ENCODE data around the gene UBE2E2.

Gene UBE2E2

DNA sequence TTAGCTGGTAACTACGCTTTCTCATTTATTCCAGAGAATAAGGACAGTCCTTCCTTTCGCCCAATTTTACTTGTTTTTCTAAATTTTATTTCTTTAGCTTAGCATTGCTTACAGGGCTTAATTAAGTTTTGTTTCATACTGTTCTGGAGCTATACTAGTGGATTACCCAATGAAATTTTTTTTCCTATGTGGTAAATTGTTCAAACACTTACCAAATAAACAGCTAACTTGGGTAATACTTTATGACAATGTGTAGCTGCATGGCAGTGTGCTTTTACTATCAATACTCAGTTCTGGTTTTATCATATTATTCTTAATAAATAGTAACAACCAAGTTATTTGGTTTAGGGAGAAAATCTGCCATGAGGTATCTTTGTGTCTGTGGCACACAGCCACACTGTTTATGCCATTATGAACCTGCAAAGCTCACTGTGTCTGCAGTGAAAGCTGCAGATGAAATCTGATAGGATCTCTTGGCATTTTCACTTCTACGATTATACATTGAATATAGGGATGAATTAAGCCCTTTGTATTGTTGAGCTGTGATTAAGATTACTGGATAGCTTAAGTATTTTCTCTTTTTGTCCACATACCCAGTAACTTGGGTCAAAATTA is 37.2 kb downstream of the UBE2E2 start:
- no peak for DNase-seq (ENCODE audit: low read depth, low spot score)

- DNase-seq (ENCODE audit: low read depth, low spot score) = no peak
These were observed 38.1 kb downstream of the UBE2E2 start for GRCh38 chr3:23241256-23241655.

GRCh38 chr3:23242106-23242505 is 39.0 kb downstream of the UBE2E2 start:
- DNase-seq (ENCODE audit: low read depth, low spot score) = no peak

DNA sequence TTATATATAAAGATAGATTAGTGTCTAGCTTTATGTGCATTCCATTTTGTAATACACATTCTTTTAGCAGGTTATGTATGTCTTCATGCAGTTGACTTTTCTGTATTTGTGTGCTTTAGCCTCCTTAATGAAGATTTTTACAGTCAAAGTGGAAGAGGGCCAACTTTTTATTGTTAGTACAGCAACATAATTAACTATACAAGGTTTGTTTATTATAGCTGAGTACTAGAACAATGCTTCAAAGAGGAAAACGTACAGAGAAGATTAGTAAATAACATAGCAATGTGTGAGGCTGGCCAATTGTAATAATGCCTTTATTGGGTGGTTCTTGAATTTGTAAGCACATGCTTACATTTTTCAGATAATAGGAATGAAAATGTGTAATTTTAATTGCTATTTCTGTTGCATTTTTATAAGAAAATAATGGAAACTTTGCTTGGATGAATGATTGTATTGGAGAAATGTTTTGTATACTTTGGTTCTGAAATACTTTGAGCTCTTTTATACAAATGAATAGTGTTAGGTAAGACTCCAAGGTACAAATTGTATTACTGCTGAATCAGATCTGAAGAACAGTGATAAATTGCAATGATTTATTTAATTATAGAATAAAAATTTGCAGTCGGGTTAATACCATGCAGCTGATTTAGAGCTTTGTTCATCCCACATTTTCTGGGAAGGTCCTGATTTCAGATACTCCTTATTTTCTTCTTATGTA is 41.4 kb downstream of the UBE2E2 start:
- DNase-seq (ENCODE audit: low read depth, low spot score) = no peak

GRCh38 chr3:23246651-23247050 is 43.5 kb downstream of the UBE2E2 start:
- no peak for DNase-seq (ENCODE audit: low read depth, low spot score)

DNA sequence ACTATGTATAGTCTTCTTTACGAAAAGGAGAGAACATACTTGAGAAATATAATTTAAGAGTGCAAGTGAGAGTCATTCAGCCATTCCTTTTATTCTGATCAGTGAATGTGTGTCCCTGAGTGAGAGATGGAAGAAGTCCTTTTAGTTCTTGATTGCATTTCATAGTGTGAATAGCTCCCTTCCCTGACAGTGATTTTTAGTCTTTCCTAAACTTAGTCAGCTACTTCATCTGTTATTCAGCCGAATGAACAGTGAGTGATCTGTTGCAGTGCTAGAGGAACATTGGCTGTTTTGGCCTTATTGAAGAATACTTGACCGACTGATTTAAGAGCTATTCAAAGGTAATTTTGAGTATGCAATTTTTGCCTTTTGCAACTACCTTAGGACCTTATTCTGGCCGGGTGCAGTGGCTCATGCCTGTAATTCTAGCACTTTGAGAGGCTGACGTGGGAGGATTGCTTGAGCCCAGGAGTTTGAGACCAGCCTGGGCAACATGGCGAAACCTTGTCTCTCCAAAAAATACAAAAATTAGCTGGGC is 45.5 kb downstream of the UBE2E2 start:
- DNase-seq (ENCODE audit: low read depth, low spot score) = no peak

DNA sequence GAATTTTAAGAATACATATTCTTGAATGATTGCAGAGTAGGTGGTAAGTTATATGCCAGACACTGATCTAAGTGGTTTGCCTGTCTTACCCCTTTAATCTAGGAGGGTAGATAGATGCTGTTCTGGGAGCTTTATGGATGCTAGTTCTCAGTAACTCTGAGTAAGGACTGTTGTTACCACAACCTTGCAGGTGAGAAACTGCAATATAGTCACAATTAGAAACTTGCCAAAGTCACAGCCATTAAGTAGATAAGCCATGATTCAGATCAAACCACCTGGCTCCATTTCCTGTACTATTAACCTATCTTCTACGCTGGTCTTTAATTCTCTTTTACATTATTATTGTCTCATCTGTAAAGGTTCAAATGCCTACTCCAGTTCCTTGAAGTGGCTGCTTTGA is 46.8 kb downstream of the UBE2E2 start:
- DNase-seq (ENCODE audit: low read depth, low spot score) = no peak

DNA sequence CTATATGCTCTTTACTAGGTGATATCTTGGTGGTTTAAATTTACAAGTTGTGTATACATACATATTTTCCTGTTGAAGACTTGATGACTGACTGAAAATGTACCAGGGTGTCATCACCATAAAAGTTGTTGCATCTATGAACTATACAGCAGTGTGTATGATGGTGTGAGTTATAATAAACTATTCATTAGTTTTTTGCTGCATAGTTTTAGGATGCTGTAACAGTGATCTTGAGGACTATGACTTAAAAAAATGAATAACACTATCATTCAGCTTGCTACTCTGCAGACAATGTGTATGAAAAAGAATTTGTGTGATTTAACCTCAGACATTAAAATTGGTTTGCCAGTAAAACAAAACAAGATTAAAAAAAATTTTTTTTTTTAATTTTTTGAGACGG is 49.0 kb downstream of the UBE2E2 start:
- DNase-seq (ENCODE audit: low read depth, low spot score) = no peak

GRCh38 chr3:23253214-23253613 is 50.1 kb downstream of the UBE2E2 start:
- no peak for DNase-seq (ENCODE audit: low read depth, low spot score)

- DNase-seq (ENCODE audit: low read depth, low spot score) = no peak
These were observed 51.2 kb downstream of the UBE2E2 start for GRCh38 chr3:23254282-23254681.

DNA sequence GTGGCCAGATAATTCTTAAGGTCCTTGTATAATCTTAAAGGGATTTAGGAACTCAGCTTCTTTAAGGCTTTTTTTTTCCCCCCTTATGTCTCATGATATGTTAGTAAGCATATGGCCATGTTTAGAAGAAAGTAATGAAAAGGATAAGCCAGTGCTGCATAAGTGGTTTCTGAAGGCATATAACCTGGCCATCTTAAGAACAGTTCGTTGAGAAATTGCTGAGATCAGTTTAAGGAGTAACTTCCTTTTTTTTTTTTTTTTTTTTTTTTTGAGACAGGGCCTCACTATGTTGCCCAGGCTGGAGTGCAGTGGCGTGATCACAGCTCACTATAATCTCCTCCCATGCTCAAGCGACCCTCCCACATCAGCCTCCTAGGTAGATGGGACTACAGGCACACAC is 51.7 kb downstream of the UBE2E2 start:
- no peak for DNase-seq (ENCODE audit: low read depth, low spot score)

DNA sequence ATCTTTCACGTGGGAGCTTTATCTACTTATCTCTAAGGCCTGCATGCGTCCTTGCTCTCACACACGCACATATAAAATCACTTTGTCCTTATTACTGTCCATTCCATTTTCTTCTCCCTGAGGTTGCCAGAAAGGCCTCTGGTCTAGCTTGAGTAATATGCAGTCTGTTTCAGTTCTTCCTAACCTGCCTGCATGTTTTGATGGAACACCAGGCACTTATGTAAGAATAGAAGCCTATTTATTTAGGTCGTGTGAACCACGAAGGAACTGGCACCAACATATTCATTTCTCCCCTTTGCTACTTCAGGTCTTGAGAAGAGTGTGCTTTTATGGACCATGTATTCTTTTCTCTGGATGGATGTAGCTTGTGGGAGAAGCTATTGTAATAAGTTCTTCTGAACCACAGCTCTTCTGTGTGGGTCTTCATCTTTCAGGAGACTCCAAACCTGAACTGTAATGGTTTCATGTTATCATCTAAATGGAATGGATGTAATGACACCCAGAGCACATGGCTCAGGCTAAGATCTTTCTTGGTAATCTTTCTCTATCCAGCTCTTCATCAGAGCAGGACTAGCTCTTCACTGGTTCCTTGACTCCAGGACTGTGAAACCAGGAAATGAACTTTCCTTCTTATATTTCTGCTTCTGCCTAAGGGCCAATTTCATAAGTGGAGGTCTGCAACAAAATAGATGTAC is 53.8 kb downstream of the UBE2E2 start:
- DNase-seq (ENCODE audit: low read depth, low spot score) = no peak

DNA sequence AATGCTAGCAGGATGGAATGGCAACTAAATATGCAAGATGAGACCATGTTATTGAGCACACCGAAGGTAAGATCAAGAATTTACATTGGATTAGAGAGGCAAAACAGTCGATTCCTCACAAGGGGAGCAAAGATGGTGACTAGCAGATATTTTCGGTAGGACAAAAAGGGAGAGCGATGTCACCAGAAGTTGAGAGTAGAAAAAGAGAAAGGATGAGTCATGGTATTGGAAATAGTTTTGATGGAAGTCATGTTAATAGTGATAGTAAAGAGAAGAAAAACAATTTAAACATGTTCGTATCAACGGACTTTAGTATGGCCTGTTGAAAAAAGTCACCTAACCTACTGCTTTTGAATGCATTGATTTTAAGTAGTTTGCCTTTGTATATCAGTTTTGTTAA is 55.0 kb downstream of the UBE2E2 start:
- no peak for DNase-seq (ENCODE audit: low read depth, low spot score)

DNA sequence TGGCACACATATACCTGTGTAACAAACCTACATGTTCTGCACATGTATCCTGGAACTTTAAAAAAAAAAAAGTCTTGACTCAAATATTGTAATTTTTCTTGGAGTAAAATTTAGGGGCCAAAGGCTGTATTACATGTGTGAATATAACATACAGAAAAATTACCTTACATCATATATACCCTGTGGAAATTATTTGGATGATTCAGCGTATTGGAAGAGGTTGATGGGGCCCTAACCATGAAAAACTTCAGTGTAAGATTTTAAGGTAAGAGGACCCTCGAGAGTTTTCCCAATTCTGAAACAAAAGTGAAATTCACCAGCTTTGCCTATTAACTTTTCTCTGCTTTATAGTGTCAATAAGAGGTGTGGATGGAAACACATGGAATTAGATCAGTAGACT is 56.4 kb downstream of the UBE2E2 start:
- DNase-seq (ENCODE audit: low read depth, low spot score) = no peak

- DNase-seq (ENCODE audit: low read depth, low spot score) = no peak
These were observed 59.6 kb downstream of the UBE2E2 start for GRCh38 chr3:23262766-23263165.

GRCh38 chr3:23263796-23264195 is 60.7 kb downstream of the UBE2E2 start:
- DNase-seq (ENCODE audit: low read depth, low spot score) = peak; percentile 16

DNA sequence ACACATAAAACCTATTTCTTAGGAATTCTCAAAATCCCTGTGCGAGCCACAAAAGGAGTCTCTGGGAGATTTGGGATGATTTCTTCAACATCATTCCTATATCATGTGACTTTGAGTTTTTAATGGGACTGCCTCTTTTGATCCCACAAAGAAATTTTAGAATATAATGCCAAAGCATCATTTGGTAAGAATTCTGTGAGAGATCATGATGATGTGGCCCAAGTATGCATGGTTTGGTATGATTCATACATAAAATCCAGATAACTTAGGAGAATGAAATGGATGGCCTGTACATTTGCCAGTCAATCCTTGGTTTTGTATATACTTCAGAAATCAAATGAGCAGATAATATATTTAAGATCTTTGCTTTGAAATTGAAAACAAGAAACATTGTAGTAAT is 61.3 kb downstream of the UBE2E2 start:
- peak; percentile 46 for DNase-seq (ENCODE audit: low read depth, low spot score)

DNA sequence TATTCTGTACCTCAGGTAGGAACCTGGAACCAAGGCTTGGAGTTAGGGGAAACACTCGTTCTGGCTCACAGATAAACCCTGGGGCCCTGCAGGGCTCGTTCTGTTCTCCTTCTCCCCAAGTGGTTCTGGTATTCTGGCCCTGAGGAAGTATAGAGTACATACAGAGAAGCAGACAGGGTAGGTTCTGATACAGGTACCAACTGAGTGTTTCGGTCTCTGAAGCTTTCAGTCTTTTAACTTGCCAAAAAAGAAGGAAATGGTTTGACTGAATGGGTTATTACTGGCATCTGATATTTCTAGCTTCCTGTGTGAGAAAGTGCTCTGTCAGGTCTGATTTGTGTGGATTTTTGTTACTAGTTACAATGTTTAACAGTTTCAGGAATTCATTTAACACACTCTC is 67.3 kb downstream of the UBE2E2 start:
- no peak for DNase-seq (ENCODE audit: low read depth, low spot score)

- DNase-seq (ENCODE audit: low read depth, low spot score) = no peak
These were observed 69.0 kb downstream of the UBE2E2 start for GRCh38 chr3:23271876-23272741.

GRCh38 chr3:23272820-23273219 is 69.7 kb downstream of the UBE2E2 start:
- DNase-seq (ENCODE audit: low read depth, low spot score) = no peak

DNA sequence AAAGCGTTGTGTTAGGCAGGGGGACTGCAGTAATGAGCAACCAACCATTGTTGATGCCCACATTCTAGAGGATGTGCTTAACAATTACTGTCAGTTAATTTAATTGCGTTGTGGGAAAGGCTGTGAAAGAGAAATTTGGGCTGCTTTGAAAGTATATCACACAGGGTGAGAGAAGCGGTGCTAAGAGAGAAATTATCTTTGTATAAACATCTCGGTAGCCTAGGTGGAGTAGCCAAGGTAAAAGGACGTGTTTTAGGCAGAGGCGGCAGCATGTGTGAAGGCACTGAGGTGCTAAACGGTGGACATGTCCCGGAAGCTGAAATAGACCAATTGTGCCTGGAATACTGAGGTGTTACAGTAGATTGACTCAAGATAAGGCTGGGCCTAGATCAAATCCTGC is 71.9 kb downstream of the UBE2E2 start:
- no peak for DNase-seq (ENCODE audit: low read depth, low spot score)

DNA sequence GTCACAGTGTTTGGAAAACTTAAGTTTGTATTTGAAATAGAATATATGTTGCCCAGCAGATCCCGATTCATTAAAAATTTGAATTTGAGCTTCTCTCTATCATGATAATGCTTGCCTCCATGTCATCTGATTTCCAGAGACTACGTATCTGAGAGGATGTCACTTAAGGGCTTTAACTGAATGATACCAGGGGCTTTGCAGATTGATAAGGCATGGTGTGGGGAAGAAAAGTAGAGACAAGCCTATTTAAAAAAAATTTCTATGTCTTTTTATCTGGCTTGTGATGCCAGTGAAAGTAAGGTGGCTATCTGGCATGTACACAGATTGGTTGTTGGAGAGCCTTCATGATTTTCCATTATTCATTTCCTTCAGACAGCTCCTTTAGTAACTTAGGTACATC is 72.7 kb downstream of the UBE2E2 start:
- DNase-seq (ENCODE audit: low read depth, low spot score) = no peak
